ENCODE data around the gene CELSR3.

The CELSR3 gene, protein sequence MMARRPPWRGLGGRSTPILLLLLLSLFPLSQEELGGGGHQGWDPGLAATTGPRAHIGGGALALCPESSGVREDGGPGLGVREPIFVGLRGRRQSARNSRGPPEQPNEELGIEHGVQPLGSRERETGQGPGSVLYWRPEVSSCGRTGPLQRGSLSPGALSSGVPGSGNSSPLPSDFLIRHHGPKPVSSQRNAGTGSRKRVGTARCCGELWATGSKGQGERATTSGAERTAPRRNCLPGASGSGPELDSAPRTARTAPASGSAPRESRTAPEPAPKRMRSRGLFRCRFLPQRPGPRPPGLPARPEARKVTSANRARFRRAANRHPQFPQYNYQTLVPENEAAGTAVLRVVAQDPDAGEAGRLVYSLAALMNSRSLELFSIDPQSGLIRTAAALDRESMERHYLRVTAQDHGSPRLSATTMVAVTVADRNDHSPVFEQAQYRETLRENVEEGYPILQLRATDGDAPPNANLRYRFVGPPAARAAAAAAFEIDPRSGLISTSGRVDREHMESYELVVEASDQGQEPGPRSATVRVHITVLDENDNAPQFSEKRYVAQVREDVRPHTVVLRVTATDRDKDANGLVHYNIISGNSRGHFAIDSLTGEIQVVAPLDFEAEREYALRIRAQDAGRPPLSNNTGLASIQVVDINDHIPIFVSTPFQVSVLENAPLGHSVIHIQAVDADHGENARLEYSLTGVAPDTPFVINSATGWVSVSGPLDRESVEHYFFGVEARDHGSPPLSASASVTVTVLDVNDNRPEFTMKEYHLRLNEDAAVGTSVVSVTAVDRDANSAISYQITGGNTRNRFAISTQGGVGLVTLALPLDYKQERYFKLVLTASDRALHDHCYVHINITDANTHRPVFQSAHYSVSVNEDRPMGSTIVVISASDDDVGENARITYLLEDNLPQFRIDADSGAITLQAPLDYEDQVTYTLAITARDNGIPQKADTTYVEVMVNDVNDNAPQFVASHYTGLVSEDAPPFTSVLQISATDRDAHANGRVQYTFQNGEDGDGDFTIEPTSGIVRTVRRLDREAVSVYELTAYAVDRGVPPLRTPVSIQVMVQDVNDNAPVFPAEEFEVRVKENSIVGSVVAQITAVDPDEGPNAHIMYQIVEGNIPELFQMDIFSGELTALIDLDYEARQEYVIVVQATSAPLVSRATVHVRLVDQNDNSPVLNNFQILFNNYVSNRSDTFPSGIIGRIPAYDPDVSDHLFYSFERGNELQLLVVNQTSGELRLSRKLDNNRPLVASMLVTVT (N-terminal part only)

DNA sequence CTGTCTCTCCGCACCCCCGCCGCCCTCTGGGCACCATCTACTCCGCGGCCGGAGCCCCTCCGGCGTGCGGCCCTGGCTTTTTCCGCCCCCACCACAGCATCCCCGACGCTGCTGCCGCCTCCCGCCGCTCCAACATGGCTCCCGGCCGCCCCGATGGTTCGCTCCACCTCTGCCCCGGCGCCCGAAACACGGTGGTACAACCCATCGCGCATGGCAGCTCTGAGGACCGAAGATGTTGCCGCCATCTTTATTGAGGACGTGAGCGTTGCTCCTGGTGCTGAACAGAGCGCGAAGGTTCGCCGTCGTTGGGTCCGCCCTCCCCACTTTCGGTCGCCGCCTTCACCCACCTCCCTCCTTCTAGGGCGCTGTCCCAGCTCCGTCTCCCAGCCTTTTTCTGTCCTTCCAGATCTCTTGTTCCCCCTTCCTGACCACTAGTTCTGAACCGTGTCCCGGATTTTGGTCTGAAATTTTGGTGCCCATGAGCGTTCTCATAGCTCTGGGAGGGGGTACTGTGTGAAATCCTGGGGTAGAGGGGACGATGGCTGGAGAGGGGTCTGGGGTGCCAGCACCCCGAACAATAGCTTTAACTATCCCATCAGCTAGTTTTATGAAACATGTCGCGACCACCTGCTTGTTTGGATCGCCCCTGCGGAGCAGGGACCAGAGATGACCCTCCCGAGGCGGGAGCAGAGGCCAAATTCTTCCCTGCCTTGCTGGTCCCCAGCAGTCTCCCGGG lies at the start of gene CELSR3:
TSS of gene CELSR3 (minus strand) at position 134 of the 736 bp plus-strand sequence. CDS start 252 bp downstream, outside the sequence.
- peak; percentile 93 for DNase-seq (ENCODE audit: low read depth)

DNA sequence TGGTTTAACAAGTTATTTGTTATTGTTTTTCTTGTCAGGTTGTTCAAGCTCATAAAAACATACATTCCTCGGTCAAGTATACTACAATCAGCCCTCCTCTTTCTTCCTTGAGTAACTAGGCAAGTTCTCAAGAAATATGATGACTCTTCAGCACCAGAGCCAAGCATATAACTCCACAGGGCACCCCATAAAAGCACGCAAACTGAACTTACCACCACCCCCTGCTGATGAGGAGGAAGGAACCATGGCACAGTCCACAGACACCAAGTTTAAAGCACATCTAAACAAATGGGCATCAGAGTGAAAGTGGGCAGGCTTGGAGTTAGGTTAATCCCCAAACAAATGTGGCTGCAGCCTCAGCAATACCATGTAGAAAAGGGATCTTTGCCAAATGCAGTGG lies 49.0 kb upstream of the CELSR3 start:
- no peak for DNase-seq (ENCODE audit: low read depth)

DNA sequence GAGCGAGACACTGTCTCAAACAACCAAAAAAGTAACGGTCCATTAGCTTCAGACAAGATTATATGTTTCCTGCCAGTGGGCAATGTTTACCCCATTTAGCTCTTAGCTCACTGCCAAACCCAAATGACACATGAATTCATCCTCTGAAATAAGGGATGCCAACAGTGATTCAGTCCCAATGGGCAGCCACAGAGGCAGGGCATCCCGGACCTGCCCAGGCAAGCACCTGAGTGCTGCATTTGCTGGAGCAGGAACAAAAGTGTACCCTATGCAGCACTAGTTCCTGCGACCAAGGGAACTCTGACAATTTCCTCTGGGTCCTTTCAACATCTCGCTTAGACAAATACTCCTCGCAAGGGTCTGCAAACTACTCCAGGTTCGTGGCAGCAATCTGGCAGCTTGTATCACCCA lies 46.4 kb upstream of the CELSR3 start:
- DNase-seq (ENCODE audit: low read depth) = no peak

DNA sequence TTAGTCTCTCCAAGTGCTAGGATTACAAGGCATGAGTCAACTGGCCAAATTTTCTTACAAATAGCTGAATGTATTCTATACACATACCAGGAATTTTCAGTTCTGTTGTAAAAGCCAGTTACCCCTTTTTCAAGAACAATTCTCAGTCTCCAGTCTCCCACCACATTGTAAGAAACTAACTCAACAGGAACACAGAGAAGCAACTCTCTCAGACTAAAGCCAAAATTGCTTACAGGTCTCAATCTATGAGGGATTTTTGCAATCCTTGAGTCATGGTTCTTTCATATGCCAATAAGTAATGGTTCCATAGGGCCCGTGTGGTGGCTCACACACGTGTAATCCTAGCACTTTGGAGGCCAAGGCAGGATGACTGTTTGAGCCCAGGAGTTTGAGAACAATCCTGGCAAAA lies 45.8 kb upstream of the CELSR3 start:
- DNase-seq (ENCODE audit: low read depth) = peak; percentile 52

DNA sequence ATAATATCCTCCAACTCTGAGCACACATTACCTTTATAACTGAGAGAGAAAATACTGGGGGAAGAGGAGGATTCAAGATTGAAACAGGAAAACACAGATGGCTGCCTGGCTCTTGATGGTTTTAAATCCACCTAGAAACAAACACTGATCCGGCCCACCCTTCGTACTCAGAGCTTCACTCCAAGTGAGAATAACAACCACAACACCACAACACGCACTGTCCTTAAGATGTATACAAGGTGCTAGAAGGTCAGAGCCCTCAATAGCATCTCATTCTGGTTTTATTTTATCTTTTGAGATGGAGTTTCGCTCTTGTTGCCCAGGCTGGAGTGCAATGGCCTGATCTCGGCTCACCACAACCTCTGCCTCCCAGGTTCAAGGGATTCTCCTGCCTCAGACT lies 44.5 kb upstream of the CELSR3 start:
- no peak for DNase-seq (ENCODE audit: low read depth)

DNA sequence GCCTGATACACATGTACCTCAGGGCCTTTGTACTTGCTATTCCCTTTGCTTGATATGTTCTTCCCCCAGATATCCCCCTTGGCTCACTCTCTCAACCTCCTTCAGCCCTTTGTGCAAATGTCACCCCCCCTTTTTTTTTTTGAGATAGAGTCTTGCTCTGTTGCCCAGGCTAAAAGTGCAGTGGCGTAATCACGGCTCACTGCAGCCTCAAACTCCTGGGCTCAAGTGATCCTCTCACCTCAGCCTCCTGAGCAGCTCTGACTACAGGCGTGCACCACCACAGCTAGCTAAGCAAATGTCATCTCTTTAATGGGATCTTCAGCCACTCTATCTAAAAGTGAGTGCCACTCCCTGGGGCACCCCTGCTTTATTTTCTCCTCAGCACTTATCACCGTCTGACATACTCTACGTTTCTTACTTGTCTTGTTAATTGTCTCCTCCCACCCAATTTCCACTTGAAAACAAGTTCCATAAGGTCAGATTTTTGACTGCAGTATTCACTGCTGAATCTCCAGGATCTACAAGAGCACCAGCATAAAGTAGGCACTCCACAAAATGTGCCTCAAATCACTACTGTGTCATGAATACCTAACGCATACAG lies 39.7 kb upstream of the CELSR3 start:
- DNase-seq (ENCODE audit: low read depth) = no peak

DNA sequence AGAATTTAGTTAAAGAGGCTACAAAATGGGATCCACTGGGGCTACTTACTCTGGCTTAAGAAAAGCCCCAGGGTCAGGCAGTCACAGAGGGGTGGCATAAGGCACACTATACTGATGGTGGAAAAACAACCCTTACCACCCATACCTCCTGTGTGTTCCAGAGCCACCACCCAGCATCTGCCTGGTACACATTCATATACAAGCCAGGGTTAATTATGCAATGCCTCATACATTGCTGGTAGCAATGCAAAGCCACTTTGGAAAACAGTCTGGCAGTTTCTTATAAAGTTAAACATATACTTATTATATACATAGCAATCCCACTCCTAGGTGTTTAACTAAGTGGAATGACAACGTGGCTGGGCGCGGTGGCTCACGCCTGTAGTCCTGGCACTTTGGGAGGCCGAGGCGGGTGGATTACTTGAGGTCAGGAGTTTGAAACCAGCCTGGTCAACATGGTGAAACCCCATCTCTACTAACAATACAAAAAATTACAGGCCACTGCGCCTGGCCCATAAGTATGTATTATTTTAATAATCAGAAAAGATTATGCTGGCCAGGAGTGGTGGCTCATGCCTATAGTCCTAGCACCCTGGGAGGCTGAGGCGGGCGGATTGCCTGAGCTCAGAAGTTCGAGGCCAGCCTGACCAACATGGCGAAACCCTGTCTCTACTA lies 38.2 kb upstream of the CELSR3 start:
- DNase-seq (ENCODE audit: low read depth) = no peak

DNA sequence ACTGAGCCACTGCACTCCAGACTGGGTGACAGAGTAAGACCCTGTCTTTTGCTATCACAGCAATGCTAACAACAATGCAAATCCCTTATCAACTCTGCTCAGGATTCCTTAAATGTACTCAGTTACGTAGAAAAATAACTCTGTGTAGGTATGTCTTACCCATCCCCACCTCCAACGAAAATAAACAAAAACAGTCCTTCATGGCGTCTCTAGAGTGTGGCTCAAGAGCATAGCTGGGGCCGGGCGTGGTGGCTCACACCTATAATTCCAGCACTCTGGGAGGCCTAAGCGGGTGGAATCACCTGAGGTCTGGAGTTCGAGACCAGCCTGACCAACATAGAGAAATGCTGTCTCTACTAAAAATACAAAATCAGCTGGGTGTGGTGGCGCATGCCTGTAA lies 36.2 kb upstream of the CELSR3 start:
- no peak for DNase-seq (ENCODE audit: low read depth)

DNA sequence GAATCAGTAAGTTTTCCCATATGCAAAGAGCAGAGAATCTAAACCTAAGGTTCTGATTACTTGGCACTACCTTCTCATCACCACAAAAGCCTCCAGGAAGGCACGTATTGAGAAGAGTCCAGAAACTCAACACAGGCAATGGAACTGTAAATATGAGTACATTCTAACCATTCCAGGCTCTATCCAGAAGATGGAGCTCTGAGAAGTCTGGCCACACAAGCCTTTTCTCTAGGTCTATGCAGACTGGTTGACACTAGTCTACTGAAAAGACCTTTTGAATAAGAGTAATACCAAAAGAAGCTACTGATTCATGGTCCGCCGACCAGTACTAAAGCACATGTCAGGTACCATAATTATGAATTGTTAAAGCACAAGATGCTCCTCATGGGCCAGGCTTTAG lies 35.3 kb upstream of the CELSR3 start:
- no peak for DNase-seq (ENCODE audit: low read depth)

DNA sequence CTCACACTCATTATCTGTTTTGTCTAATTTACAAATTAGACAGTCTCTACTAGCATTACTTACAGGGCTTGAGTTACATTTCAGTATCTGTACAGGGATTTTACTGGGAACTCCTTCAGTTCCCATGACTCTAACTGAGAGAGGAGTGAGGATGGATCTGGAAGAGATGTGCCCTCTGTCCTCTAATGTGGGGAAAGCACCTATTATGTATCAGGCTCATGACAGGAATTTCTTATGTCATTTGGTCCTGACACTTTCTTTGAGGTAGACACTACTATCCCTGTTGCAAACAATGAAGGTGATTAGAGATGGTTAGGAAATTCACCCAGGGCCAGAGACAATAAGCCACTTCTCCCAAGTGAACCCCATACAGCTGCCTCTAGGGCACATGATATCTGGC lies 33.9 kb upstream of the CELSR3 start:
- no peak for DNase-seq (ENCODE audit: low read depth)

DNA sequence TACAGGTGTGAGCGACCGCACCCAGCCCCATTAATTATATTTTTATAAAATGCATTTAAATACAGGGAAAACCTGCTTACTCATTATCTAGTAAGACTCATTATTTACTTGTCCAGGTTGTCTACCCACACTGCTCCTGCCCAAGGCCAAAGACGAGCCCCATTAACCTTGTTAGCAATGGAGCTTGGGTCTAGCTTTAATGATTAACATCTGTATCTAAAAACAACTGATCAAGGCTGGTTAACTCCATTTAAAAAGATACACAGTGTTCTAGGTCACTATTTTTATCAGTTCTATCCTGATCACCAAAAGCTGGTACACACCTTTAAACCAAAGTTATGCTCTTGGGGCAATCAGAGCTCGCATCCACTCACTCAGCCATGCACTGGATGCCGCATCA lies 33.5 kb upstream of the CELSR3 start:
- DNase-seq (ENCODE audit: low read depth) = no peak

DNA sequence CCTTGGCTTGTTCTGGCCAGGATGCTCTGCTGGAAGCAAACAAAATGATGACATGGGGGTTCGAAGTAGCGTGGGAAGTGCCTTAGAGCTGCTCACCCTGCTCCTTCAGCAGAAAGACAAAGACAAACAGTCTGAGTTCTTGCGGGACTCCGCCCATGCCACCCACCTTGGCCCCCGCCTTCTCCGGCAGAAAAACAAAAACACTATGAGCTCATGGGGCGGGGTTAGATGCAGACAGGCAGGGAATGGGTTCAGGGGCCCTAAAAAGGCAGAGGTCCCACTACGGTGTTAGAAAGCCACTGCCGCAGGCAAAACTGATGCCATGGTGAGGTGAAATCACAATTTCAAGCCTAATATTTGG lies 32.7 kb upstream of the CELSR3 start:
- peak; percentile 90 for DNase-seq (ENCODE audit: low read depth)

DNA sequence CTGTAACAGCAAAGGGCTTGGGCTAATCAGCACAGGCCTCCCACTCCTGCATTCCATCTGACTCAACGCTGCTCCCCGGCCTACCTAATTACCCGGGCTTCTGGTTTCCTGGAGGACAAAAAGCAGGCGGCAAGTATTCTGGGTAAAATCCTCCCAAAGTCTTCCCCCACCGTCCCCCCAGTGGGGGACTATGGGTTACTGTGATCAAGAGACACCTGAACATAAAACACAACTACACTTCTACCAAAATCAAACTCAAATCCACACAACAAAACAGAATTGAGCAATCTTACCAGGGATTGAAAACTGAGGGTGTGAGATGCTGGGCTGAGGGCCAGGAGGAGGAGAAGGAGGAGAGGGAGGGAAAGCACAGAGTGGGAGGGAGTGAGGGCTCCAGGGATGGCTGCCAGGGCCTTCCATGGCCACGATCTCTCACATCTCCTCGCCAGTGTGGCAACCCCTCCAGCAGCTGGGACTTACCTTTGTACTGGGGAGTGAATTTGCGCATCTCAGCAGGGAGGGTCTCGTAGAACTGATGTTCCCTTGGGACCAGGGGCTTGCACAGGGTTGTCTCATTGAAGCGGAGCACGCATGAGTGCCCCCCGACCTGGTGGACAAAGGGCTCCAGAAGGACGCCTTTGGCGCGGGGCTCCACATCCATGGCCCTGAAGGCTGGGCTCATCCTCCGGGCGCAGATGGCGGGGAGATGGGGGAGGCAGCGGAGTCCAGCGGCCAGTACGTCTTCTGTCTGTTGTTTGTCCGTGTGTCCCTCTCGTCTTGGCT lies 32.1 kb upstream of the CELSR3 start:
- peak; percentile 95 for DNase-seq (ENCODE audit: low read depth)

DNA sequence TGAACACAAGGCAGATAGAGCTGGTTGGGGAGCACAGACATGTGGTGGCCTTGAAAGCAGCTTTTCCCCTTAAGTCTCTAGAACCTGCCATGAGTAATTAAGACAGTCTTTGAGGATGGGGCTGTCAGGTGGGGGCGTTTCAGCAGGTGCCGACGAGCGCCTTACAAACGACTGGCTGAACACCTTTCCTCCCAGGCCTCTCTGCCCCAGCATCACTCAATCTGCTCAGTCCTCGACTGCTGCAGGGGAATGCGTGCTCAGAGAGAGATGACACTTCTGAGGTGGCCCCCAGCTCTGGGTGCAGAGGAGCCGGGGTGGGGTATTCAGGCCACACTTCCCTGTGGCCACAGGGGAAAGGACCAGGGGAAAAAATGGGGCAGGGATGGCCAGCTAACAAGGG lies 31.1 kb upstream of the CELSR3 start:
- DNase-seq (ENCODE audit: low read depth) = no peak

DNA sequence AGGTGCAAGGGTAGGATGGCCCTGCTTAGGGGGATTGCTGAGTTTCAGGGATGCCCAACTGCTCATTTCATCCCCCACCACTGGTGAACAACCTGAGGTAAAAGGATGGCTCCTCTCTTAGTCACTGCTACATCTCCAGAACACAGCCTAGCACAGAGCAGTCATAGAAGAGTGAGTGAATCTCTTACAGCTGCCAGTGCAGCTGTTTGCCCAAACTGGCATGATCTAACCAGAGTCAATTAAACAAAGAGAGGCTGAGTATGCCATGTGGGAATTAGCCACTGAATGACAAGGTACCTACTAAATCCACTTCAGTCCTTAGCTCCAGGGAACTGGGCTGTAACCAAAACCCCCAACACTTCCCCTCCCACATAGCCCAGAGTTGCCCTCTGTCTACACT lies 29.9 kb upstream of the CELSR3 start:
- DNase-seq (ENCODE audit: low read depth) = no peak

DNA sequence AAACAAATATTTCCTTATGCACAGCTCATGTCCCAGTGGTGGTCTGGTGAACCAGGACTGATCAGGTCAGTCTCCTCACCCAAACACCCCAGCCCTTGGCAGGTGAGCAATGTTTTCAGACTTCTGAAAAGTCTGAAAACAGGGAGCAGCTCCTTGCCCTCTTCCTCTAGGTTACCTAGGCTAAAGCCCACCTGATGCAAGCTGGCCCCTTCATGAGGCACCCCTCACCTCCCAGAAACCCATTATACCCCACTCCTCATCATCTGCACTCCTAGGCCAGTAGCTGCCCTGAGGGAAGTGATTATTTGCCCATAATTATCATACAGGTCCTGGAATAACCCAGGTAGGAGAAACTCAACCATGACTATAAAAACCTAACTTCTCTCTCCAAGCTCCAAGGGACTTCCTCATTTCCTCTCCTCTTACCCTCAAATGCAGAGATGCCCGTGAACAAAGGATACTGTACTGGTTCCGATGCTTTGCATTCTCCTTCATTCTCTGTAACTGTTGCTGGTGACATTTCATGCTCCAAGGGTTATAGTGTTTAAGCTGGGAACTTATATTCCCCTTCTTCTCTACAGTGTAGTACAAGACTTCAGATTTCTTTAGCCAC lies 28.3 kb upstream of the CELSR3 start:
- no peak for DNase-seq (ENCODE audit: low read depth)

DNA sequence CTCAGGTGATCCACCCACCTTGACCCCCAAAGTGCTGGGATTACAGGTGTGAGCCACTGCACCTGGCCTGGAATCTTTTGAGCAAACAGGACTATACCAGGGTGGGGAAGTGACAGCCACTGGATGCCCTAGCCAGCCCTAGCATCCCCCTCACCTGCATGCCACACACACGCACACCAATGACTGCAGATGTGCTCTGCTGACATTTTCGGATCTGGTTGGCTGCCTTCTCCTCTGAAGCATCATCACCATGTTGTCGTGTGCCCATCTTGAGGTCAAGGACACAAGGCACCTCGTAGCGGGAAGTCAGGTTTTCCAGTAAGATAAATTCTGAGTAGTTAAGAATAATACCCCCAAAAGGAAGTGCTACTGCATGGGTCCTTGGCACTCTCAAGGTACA lies 26.7 kb upstream of the CELSR3 start:
- DNase-seq (ENCODE audit: low read depth) = no peak

DNA sequence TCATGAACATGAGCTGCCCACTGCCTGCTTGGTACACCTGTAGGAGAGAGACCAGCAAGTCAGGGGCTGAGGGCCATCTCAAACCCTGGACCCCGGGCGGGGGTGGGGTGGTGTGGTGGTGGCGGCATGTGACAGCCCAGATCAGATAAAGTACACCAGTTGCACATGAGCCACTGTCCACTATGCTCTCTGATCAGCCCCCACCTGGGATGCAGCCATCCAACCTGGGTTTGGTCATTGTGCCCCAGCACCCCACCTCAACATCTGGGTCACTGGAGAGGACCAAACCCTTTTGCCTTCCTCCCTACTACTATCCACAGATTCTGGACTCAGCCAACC lies 26.0 kb upstream of the CELSR3 start:
- no peak for DNase-seq (ENCODE audit: low read depth)

DNA sequence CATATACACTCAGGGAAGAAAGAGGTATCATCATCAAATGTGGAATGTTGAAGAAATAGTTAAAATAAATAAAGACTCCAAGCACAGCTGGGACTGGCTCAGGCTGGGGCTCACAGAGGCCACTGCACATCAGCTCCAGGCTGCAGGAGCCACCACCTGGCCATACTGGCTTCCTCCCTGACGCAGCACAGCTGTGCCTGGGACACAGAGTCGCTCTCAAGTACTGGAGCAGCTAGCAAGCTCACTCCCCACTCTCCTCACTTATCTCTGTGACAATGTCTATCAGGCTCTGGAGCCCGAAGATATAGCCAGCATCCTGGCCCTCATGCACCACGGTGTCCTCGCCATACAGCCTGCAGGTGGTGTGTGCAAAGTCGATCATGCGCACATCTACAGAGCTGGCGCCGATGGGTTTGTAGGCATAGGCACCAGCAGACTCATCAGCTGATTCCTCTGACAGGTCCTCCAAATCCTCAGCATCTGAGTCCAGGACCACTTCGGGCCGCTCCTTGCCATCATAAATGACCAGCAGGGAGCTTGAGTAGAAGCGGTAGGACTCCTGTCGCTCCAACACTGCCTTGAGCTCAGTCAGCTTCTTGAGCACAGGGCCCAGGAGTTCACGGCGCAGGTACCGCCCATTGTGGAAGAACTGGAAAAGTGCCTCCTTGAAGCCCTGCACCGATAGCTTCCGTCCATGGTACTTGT lies 25.5 kb upstream of the CELSR3 start:
- no peak for DNase-seq (ENCODE audit: low read depth)

Measured in amniotic epithelial cell (primary cell).